Measurements from ENCODE around the gene CHAF1A. TPM values are rescaled to one million over a fixed set of nuclear protein-coding genes. Genes with fewer than 3 reads are reported as not detected.

CHAF1A gene
- total and polyA plus RNA-seq, 3 donors from 2014 or later: 24.1 to 37.7 (median 28.6) TPM

GRCh38 chr19:4457654-4458395 is 55.4 kb downstream of the CHAF1A start, which contains the start of gene UBXN6:
TSS of gene UBXN6 (minus strand) at chr19:4457794. CDS start at chr19:4457697, 97 bp downstream.
- Histone ChIP-seq H3K4me3 (peak within 1 kb of the TSS; percentile 82 to 87), H3K36me3 (ENCODE audit: low read depth, missing control alignments) (no peaks in the 10 kb centered on the region), H3K9me3 (no peaks in the 10 kb centered on the region), H3K4me1 (peaks cover 31% of the 10 kb centered on the region), H3K27ac (peak within 1 kb of the TSS; percentile 86 to 92), H3K27me3 (no peaks in the 10 kb centered on the region)
- intact Hi-C loops (cut with DNase I; ENCODE audit: low total_unique reads): loop anchor here (2.0 to 10.0 kb wide), 2 partner anchors 13 to 53 kb away; partner anchors contain the start of genes CHAF1A and SH3GL1
- 9 to 12% methylated on average over 35 to 38 of the region's 52 CpGs for WGBS, 2 donors
- peak; percentile 99 for DNase-seq
- TF ChIP-seq CTCF (IDR thresholded peaks at IDR 0.05) (peak in 1 of 3 experiments; percentile 24), POLR2A (IDR thresholded peaks at IDR 0.05) (no peak)

GRCh38 chr19:4464815-4465581 is 62.6 kb downstream of the CHAF1A start:
- DNase-seq: no peak
- Histone ChIP-seq H3K4me1 (no peaks in the 10 kb centered on the region), H3K9me3 (no peaks in the 10 kb centered on the region), H3K27ac (no peak overlapping the region), H3K36me3 (ENCODE audit: low read depth, missing control alignments) (no peaks in the 10 kb centered on the region), H3K4me3 (no peak overlapping the region), H3K27me3 (no peaks in the 10 kb centered on the region)
- intact Hi-C loops (cut with DNase I; ENCODE audit: low total_unique reads): no loop called here
- no peak for TF ChIP-seq CTCF (IDR thresholded peaks at IDR 0.05)
- no peak for TF ChIP-seq POLR2A (IDR thresholded peaks at IDR 0.05)
- 84 to 94% methylated on average over 8 of the region's 8 CpGs for WGBS, 2 donors

- Histone ChIP-seq H3K27me3 (no peaks in the 10 kb centered on the region), H3K36me3 (ENCODE audit: low read depth, missing control alignments) (no peaks in the 10 kb centered on the region), H3K9me3 (no peaks in the 10 kb centered on the region), H3K4me3 (no peak overlapping the region), H3K4me1 (peaks cover 4% of the 10 kb centered on the region), H3K27ac (no peak overlapping the region)
- intact Hi-C loops (cut with DNase I; ENCODE audit: low total_unique reads): no loop called here
- DNase-seq: no peak
- 85 to 91% methylated on average over 3 of the region's 3 CpGs for WGBS, 2 donors
- TF ChIP-seq POLR2A (IDR thresholded peaks at IDR 0.05) (no peak), CTCF (IDR thresholded peaks at IDR 0.05) (no peak)
These were observed 65.4 kb downstream of the CHAF1A start for GRCh38 chr19:4467835-4468234.

- Histone ChIP-seq H3K36me3 (ENCODE audit: low read depth, missing control alignments) (no peaks in the 10 kb centered on the region), H3K27me3 (no peaks in the 10 kb centered on the region), H3K4me3 (peak overlapping the region; percentile 88 to 91), H3K9me3 (no peaks in the 10 kb centered on the region), H3K27ac (peak overlapping the region; percentile 53 to 80), H3K4me1 (peaks cover 21% of the 10 kb centered on the region)
- intact Hi-C loops (cut with DNase I; ENCODE audit: low total_unique reads): loop anchor here (2.0 kb wide), 1 partner anchor 15 kb away; the partner anchor contains the start of gene UBXN6
- TF ChIP-seq CTCF (IDR thresholded peaks at IDR 0.05) (peak in 1 of 3 experiments; percentile 5), POLR2A (IDR thresholded peaks at IDR 0.05) (peak; percentile 26)
- DNase-seq: peak; percentile 99
- 1% methylated on average over 31 to 33 of the region's 33 CpGs for WGBS, 2 donors
These were observed 69.1 kb downstream of the CHAF1A start for GRCh38 chr19:4471403-4472173.
